HEK293 (cell line): ENCODE results near the gene TTLL3.

ENCODE experiments used
- CTCF ChIA-PET: fragments of 350-600 bp; formaldehyde crosslinking; extraction: SDS; loops from one replicate; lab custom pipeline; 2021; ENCODE audit warnings: antibody characterized with exemption; lab: Yijun Ruan, JAX
- POLR2A ChIA-PET: fragments of 300-600 bp; formaldehyde crosslinking; extraction: SDS; loops from one replicate; lab custom pipeline; 2020; ENCODE audit warnings: antibody characterized with exemption, inconsistent platforms; lab: Yijun Ruan, JAX
- H3K27ac ChIP-seq: fragments of 200-500 bp; sonication (Bioruptor generic); 2 replicates; pipeline ENCODE4 v1.5.1; 2014; ENCODE audit warnings: low read depth, low read length, control low read depth, inconsistent platforms; ENCODE audit errors: extremely low read depth
- H3K36me3 ChIP-seq, 2 experiments: fragments of 200-500 bp in 1 of 2; sonication (Bioruptor generic) in 1 of 2; 1 replicate in 1 of 2; 2 replicates in 1 of 2; pipeline ENCODE4 v1.5.1; 2014 to 2017; ENCODE audit warnings: inconsistent platforms in 2 of 2, low read length in 2 of 2; ENCODE audit not compliant: control insufficient read depth in 2 of 2, insufficient read depth in 1 of 2
- H3K4me1 ChIP-seq: fragments of 200-500 bp; sonication (Bioruptor generic); 2 replicates; pipeline ENCODE4 v1.5.1; 2014; ENCODE audit warnings: mild to moderate bottlenecking, low read length, inconsistent platforms; ENCODE audit not compliant: control insufficient read depth, insufficient read depth
- H3K4me3 ChIP-seq: 2 replicates; pipeline ENCODE4 v1.5.1; 2011; ENCODE audit warnings: low read depth, mild to moderate bottlenecking, control low read depth, low read length, moderate library complexity
- H3K9me3 ChIP-seq: fragments of 200-500 bp; sonication (Bioruptor generic); 2 replicates; pipeline ENCODE4 v1.5.1; 2014; ENCODE audit warnings: low read depth, low read length, inconsistent platforms; ENCODE audit not compliant: control insufficient read depth, insufficient read depth
- AEBP2 ChIP-seq: fragments of 450-650 bp; formaldehyde crosslinking; IDR thresholded peaks from 2 replicates; pipeline ENCODE4 v1.5.1; 2016; ENCODE audit warnings: missing biosample characterization, missing genetic modification characterization, borderline replicate concordance
- ZBTB21 ChIP-seq: fragments of 450-650 bp; formaldehyde crosslinking; IDR thresholded peaks from 2 replicates; pipeline ENCODE4 v1.5.1; 2017; ENCODE audit warnings: missing biosample characterization, missing genetic modification characterization
- ZFHX2 ChIP-seq: fragments of 450-650 bp; formaldehyde crosslinking; conservative IDR thresholded peaks from 2 replicates; pipeline ENCODE4 v1.5.1; 2016; ENCODE audit warnings: missing biosample characterization, missing genetic modification characterization
- ZNF112 ChIP-seq: fragments of 450-650 bp; formaldehyde crosslinking; IDR thresholded peaks from 2 replicates; pipeline ENCODE4 v1.5.0; 2017; ENCODE audit warnings: missing biosample characterization, missing genetic modification characterization
- ZNF157 ChIP-seq: fragments of 450-650 bp; formaldehyde crosslinking; IDR thresholded peaks from 2 replicates; pipeline ENCODE4 v1.5.1; 2016; ENCODE audit warnings: missing biosample characterization, missing genetic modification characterization
- ZNF16 ChIP-seq: fragments of 450-650 bp; formaldehyde crosslinking; IDR thresholded peaks from 2 replicates; pipeline ENCODE4 v1.5.1; 2016; ENCODE audit warnings: low read depth, missing biosample characterization, missing genetic modification characterization
- ZNF211 ChIP-seq: fragments of 450-650 bp; formaldehyde crosslinking; IDR thresholded peaks from 2 replicates; pipeline ENCODE4 v1.5.1; 2016; ENCODE audit warnings: low read depth, missing biosample characterization, missing genetic modification characterization
- ZNF214 ChIP-seq: fragments of 450-650 bp; formaldehyde crosslinking; IDR thresholded peaks from 2 replicates; pipeline ENCODE4 v1.5.1; 2017; ENCODE audit warnings: missing biosample characterization, mild to moderate bottlenecking, missing genetic modification characterization, borderline replicate concordance
- ZNF221 ChIP-seq: fragments of 450-650 bp; formaldehyde crosslinking; IDR thresholded peaks from 2 replicates; pipeline ENCODE4 v1.5.1; 2017; ENCODE audit warnings: missing biosample characterization, missing genetic modification characterization, borderline replicate concordance
- ZNF274 ChIP-seq, 2 experiments: fragments of 200-500 bp in 1 of 2; fragments of 450-650 bp in 1 of 2; sonication (Bioruptor generic) in 1 of 2; formaldehyde crosslinking in 1 of 2; IDR thresholded peaks; 2 replicates each; pipeline versions ENCODE4 v1.5.1 to v1.6.1; 2014 to 2016; ENCODE audit warnings: borderline replicate concordance in 1 of 2, inconsistent platforms in 1 of 2, low read length in 1 of 2, missing biosample characterization in 1 of 2, missing genetic modification characterization in 1 of 2
- ZNF335 ChIP-seq: fragments of 450-650 bp; formaldehyde crosslinking; conservative IDR thresholded peaks from 2 replicates; pipeline ENCODE4 v1.5.1; 2016; ENCODE audit warnings: missing biosample characterization, missing genetic modification characterization
- ZNF48 ChIP-seq: fragments of 450-650 bp; formaldehyde crosslinking; IDR thresholded peaks from 2 replicates; pipeline ENCODE4 v1.5.1; 2016; ENCODE audit warnings: missing biosample characterization, missing genetic modification characterization
- ZNF521 ChIP-seq: fragments of 450-650 bp; formaldehyde crosslinking; IDR thresholded peaks from 2 replicates; pipeline ENCODE4 v1.5.1; 2017; ENCODE audit warnings: missing biosample characterization, mild to moderate bottlenecking, missing genetic modification characterization
- ZNF529 ChIP-seq: fragments of 450-650 bp; formaldehyde crosslinking; IDR thresholded peaks from 2 replicates; pipeline ENCODE4 v1.5.1; 2017; ENCODE audit warnings: missing genetic modification characterization, missing biosample characterization; ENCODE audit not compliant: insufficient replicate concordance
- ZNF530 ChIP-seq: fragments of 450-650 bp; formaldehyde crosslinking; IDR thresholded peaks from 2 replicates; pipeline ENCODE4 v1.5.1; 2016; ENCODE audit warnings: low read depth, missing biosample characterization, missing genetic modification characterization
- ZNF600 ChIP-seq: fragments of 450-650 bp; formaldehyde crosslinking; IDR thresholded peaks from 2 replicates; pipeline ENCODE4 v1.5.1; 2016; ENCODE audit warnings: missing biosample characterization, missing genetic modification characterization
- ZNF791 ChIP-seq: fragments of 450-650 bp; formaldehyde crosslinking; IDR thresholded peaks from 2 replicates; pipeline ENCODE4 v1.5.1; 2016; ENCODE audit warnings: missing biosample characterization, missing genetic modification characterization
- ZSCAN23 ChIP-seq: fragments of 450-650 bp; formaldehyde crosslinking; IDR thresholded peaks from 2 replicates; pipeline ENCODE4 v1.5.1; 2016; ENCODE audit warnings: missing biosample characterization, missing genetic modification characterization
- TF ChIP-seq, protein P1 (sequence below): fragments of 450-650 bp; formaldehyde crosslinking; IDR thresholded peaks from 2 replicates; pipeline ENCODE4 v1.5.1; 2016; ENCODE audit warnings: missing biosample characterization, missing genetic modification characterization
- TF ChIP-seq, protein P2 (sequence below): fragments of 450-650 bp; formaldehyde crosslinking; conservative IDR thresholded peaks from 2 replicates; pipeline ENCODE4 v1.5.1; 2016; ENCODE audit warnings: low read depth, missing biosample characterization, missing genetic modification characterization

TTLL3 gene

GRCh38 chr3:9806688-9807589 lies 3.1 kb upstream of the TTLL3 start:
- Histone ChIP-seq H3K36me3 (peaks cover 22 to 82% of the 10 kb centered on the region in 2 experiments), H3K27ac (no peak overlapping the region)
- TF ChIP-seq AEBP2 (tag by site-specific recombination) = no peak
- TF ChIP-seq, protein P1, sequence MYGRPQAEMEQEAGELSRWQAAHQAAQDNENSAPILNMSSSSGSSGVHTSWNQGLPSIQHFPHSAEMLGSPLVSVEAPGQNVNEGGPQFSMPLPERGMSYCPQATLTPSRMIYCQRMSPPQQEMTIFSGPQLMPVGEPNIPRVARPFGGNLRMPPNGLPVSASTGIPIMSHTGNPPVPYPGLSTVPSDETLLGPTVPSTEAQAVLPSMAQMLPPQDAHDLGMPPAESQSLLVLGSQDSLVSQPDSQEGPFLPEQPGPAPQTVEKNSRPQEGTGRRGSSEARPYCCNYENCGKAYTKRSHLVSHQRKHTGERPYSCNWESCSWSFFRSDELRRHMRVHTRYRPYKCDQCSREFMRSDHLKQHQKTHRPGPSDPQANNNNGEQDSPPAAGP = no peak
- TF ChIP-seq ZNF529 = no peak
- no peak for TF ChIP-seq ZNF521 (tag by site-specific recombination)
- no peak for TF ChIP-seq ZNF16 (tag by site-specific recombination)
- no peak for TF ChIP-seq ZNF791
- TF ChIP-seq ZNF221 (tag by site-specific recombination) = no peak
- TF ChIP-seq ZNF335 (tag by site-specific recombination) = no peak
- TF ChIP-seq ZFHX2 (tag by site-specific recombination) = no peak
- no peak for TF ChIP-seq ZNF48
- no peak for TF ChIP-seq ZBTB21
- no peak for TF ChIP-seq ZNF211 (tag by site-specific recombination)
- TF ChIP-seq, protein P2, sequence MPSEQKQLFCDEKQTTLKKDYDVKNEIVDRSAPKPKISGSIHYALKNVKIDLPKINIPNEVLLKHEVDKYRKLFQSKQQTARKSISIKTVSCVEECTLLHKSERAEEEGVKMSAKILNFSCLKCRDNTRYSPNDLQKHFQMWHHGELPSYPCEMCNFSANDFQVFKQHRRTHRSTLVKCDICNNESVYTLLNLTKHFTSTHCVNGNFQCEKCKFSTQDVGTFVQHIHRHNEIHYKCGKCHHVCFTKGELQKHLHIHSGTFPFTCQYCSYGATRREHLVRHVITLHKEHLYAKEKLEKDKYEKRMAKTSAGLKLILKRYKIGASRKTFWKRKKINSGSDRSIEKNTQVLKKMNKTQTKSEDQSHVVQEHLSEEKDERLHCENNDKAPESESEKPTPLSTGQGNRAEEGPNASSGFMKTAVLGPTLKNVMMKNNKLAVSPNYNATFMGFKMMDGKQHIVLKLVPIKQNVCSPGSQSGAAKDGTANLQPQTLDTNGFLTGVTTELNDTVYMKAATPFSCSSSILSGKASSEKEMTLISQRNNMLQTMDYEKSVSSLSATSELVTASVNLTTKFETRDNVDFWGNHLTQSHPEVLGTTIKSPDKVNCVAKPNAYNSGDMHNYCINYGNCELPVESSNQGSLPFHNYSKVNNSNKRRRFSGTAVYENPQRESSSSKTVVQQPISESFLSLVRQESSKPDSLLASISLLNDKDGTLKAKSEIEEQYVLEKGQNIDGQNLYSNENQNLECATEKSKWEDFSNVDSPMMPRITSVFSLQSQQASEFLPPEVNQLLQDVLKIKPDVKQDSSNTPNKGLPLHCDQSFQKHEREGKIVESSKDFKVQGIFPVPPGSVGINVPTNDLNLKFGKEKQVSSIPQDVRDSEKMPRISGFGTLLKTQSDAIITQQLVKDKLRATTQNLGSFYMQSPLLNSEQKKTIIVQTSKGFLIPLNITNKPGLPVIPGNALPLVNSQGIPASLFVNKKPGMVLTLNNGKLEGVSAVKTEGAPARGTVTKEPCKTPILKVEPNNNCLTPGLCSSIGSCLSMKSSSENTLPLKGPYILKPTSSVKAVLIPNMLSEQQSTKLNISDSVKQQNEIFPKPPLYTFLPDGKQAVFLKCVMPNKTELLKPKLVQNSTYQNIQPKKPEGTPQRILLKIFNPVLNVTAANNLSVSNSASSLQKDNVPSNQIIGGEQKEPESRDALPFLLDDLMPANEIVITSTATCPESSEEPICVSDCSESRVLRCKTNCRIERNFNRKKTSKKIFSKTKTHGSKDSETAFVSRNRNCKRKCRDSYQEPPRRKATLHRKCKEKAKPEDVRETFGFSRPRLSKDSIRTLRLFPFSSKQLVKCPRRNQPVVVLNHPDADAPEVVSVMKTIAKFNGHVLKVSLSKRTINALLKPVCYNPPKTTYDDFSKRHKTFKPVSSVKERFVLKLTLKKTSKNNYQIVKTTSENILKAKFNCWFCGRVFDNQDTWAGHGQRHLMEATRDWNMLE = no peak
- no peak for TF ChIP-seq ZSCAN23
- no peak for TF ChIP-seq ZNF600 (tag by site-specific recombination)
- no peak for TF ChIP-seq ZNF112
- TF ChIP-seq ZNF530 (tag by site-specific recombination) = no peak
- TF ChIP-seq ZNF214 (tag by site-specific recombination) = no peak
- no peak for TF ChIP-seq ZNF157
- no peak for TF ChIP-seq ZNF274 (IDR thresholded peaks at IDR 0.05; ENCODE audit: low read length)
- TF ChIP-seq ZNF274 (tag by site-specific recombination; IDR thresholded peaks at IDR 0.05; ENCODE audit: borderline replicate concordance) = no peak

More at GRCh38 chr3:9806688-9807589, 3.1 kb upstream of the TTLL3 start:
- H3K9me3 ChIP-seq = no peaks in the 10 kb centered on the region
- ChIA-PET CTCF (interaction anchor here (0.6 to 1.5 kb wide), 3 partner anchors 63 to 932 kb away, joined by 3 to 5 read pairs (median 3); no protein-coding TSS in a partner anchor), POLR2A (interaction anchor here (0.6 to 3.6 kb wide), 3 partner anchors 12 to 241 kb away, joined by 3 to 18 read pairs (median 4); partner anchors contain the start of genes ARPC4 and TADA3)
- H3K4me3 ChIP-seq = no peak overlapping the region
- H3K4me1 ChIP-seq = peaks cover 6% of the 10 kb centered on the region; the same call in 1 of the 2 replicates
